ENCODE measurements around the gene BCL11A. TPM values are rescaled to one million over a fixed set of nuclear protein-coding genes. Genes with fewer than 3 reads are reported as not detected.

BCL11A gene
- total RNA-seq, 2 donors from 2014 or later: 0.81 TPM; not detected in 1

GRCh38 chr2:60485055-60485454 is 68.4 kb downstream of the BCL11A start:
- Mint-ChIP-seq H3K9me3 (no peaks in the 10 kb centered on the region), H3K4me3 (no peak overlapping the region), H3K4me1 (ENCODE audit: low read depth in 2 of 2) (peaks cover 28 to 33% of the 10 kb centered on the region in 2 donors), H3K27ac (no peak overlapping the region), H3K36me3 (no peaks in the 10 kb centered on the region), H3K27me3 (peaks cover 22 to 31% of the 10 kb centered on the region in 2 donors)
- ATAC-seq (no peak), DNase-seq (ENCODE audit: low spot score) (no peak)

GRCh38 chr2:60484133-60484645 is 69.3 kb downstream of the BCL11A start:
- peaks cover 28 to 33% of the 10 kb centered on the region in 2 donors for H3K4me1 Mint-ChIP-seq (ENCODE audit: low read depth in 2 of 2)
- H3K27me3 Mint-ChIP-seq: peaks cover 19 to 31% of the 10 kb centered on the region in 2 donors

GRCh38 chr2:60483401-60483800 is 70.1 kb downstream of the BCL11A start:
- Mint-ChIP-seq H3K4me1 (ENCODE audit: low read depth in 2 of 2) (peaks cover 28 to 33% of the 10 kb centered on the region in 2 donors), H3K27ac (no peak overlapping the region), H3K27me3 (peaks cover 19 to 31% of the 10 kb centered on the region in 2 donors), H3K36me3 (no peaks in the 10 kb centered on the region), H3K4me3 (no peak overlapping the region), H3K9me3 (no peaks in the 10 kb centered on the region)
- ATAC-seq: no peak
- DNase-seq (ENCODE audit: low spot score): no peak

More at GRCh38 chr2:60484133-60484645, 69.3 kb downstream of the BCL11A start:
- H3K27ac Mint-ChIP-seq: no peak overlapping the region
- DNase-seq (ENCODE audit: low spot score) (no peak), ATAC-seq (no peak)
- no peaks in the 10 kb centered on the region for H3K36me3 Mint-ChIP-seq
- H3K4me3 Mint-ChIP-seq: peak overlapping the region; percentile 19
- no peaks in the 10 kb centered on the region for H3K9me3 Mint-ChIP-seq

GRCh38 chr2:60482222-60482621 is 71.2 kb downstream of the BCL11A start:
- H3K27ac Mint-ChIP-seq: no peak overlapping the region
- peaks cover 28 to 33% of the 10 kb centered on the region in 2 donors for H3K4me1 Mint-ChIP-seq (ENCODE audit: low read depth in 2 of 2)
- no peaks in the 10 kb centered on the region for H3K9me3 Mint-ChIP-seq
- peak overlapping the region; percentile 13 for H3K4me3 Mint-ChIP-seq
- DNase-seq (ENCODE audit: low spot score): no peak
- no peak for ATAC-seq
- H3K27me3 Mint-ChIP-seq: peaks cover 19 to 31% of the 10 kb centered on the region in 2 donors
- H3K36me3 Mint-ChIP-seq: no peaks in the 10 kb centered on the region

GRCh38 chr2:60481257-60481656 is 72.2 kb downstream of the BCL11A start:
- DNase-seq (ENCODE audit: low spot score): no peak
- Mint-ChIP-seq H3K27me3 (peaks cover 19 to 31% of the 10 kb centered on the region in 2 donors), H3K4me3 (peak overlapping the region; percentile 50), H3K9me3 (no peaks in the 10 kb centered on the region), H3K36me3 (no peaks in the 10 kb centered on the region), H3K4me1 (ENCODE audit: low read depth in 2 of 2) (peaks cover 28 to 33% of the 10 kb centered on the region in 2 donors), H3K27ac (no peak overlapping the region)
- ATAC-seq: no peak

GRCh38 chr2:60480089-60480773 is 73.2 kb downstream of the BCL11A start:
- Mint-ChIP-seq H3K36me3 (no peaks in the 10 kb centered on the region), H3K27ac (no peak overlapping the region), H3K9me3 (no peaks in the 10 kb centered on the region), H3K4me3 (no peak overlapping the region), H3K27me3 (peaks cover 19 to 31% of the 10 kb centered on the region in 2 donors), H3K4me1 (ENCODE audit: low read depth in 2 of 2) (peaks cover 28 to 33% of the 10 kb centered on the region in 2 donors)
- DNase-seq (ENCODE audit: low spot score): no peak
- no peak for ATAC-seq

- ATAC-seq (no peak), DNase-seq (ENCODE audit: low spot score) (no peak)
- Mint-ChIP-seq H3K9me3 (no peaks in the 10 kb centered on the region), H3K27me3 (peaks cover 22 to 38% of the 10 kb centered on the region in 2 donors), H3K4me3 (no peak overlapping the region), H3K27ac (no peak overlapping the region), H3K36me3 (no peaks in the 10 kb centered on the region), H3K4me1 (ENCODE audit: low read depth in 2 of 2) (peaks cover 28 to 32% of the 10 kb centered on the region in 2 donors)
These were observed 74.0 kb downstream of the BCL11A start for GRCh38 chr2:60479226-60480088.

GRCh38 chr2:60478660-60479059 is 74.8 kb downstream of the BCL11A start:
- no peak for DNase-seq (ENCODE audit: low spot score)
- H3K27ac Mint-ChIP-seq: no peak overlapping the region
- H3K4me3 Mint-ChIP-seq: no peak overlapping the region
- peaks cover 16 to 30% of the 10 kb centered on the region in 2 donors for H3K27me3 Mint-ChIP-seq
- ATAC-seq: no peak
- H3K9me3 Mint-ChIP-seq: no peaks in the 10 kb centered on the region
- no peaks in the 10 kb centered on the region for H3K36me3 Mint-ChIP-seq
- peaks cover 20 to 25% of the 10 kb centered on the region in 2 donors for H3K4me1 Mint-ChIP-seq (ENCODE audit: low read depth in 2 of 2)

- no peaks in the 10 kb centered on the region for H3K9me3 Mint-ChIP-seq
- H3K27me3 Mint-ChIP-seq: peaks cover 5 to 11% of the 10 kb centered on the region in 2 donors
- H3K4me1 Mint-ChIP-seq (ENCODE audit: low read depth in 2 of 2): peaks cover 8 to 10% of the 10 kb centered on the region in 2 donors
- H3K36me3 Mint-ChIP-seq: no peaks in the 10 kb centered on the region
- no peak for DNase-seq (ENCODE audit: low spot score)
- no peak overlapping the region for H3K27ac Mint-ChIP-seq
- no peak overlapping the region for H3K4me3 Mint-ChIP-seq
- no peak for ATAC-seq
These were observed 77.1 kb downstream of the BCL11A start for GRCh38 chr2:60476206-60476954.

- Mint-ChIP-seq H3K27me3 (peaks cover 3 to 8% of the 10 kb centered on the region in 2 donors), H3K36me3 (no peaks in the 10 kb centered on the region), H3K27ac (no peak overlapping the region), H3K4me1 (ENCODE audit: low read depth in 2 of 2) (no peaks in the 10 kb centered on the region), H3K4me3 (no peak overlapping the region), H3K9me3 (no peaks in the 10 kb centered on the region)
- DNase-seq (ENCODE audit: low spot score): no peak
- no peak for ATAC-seq
These were observed 78.2 kb downstream of the BCL11A start for GRCh38 chr2:60475123-60475830.

- ATAC-seq (no peak), DNase-seq (ENCODE audit: low spot score) (no peak)
- Mint-ChIP-seq H3K36me3 (no peaks in the 10 kb centered on the region), H3K4me3 (no peak overlapping the region), H3K27ac (no peak overlapping the region), H3K27me3 (peaks cover 3 to 15% of the 10 kb centered on the region in 2 donors), H3K4me1 (ENCODE audit: low read depth in 2 of 2) (no peaks in the 10 kb centered on the region), H3K9me3 (no peaks in the 10 kb centered on the region)
These were observed 79.2 kb downstream of the BCL11A start for GRCh38 chr2:60474301-60474700.

GRCh38 chr2:60473546-60473945 is 79.9 kb downstream of the BCL11A start:
- H3K4me3 Mint-ChIP-seq: no peak overlapping the region
- H3K9me3 Mint-ChIP-seq: no peaks in the 10 kb centered on the region
- DNase-seq (ENCODE audit: low spot score): no peak
- no peak for ATAC-seq
- H3K36me3 Mint-ChIP-seq: no peaks in the 10 kb centered on the region
- H3K27ac Mint-ChIP-seq: no peak overlapping the region
- H3K4me1 Mint-ChIP-seq (ENCODE audit: low read depth in 2 of 2): peaks cover 4 to 5% of the 10 kb centered on the region in 2 donors
- peaks cover 3 to 15% of the 10 kb centered on the region in 2 donors for H3K27me3 Mint-ChIP-seq
